ENCODE results near the gene EFHD1.

EFHD1 gene, protein sequence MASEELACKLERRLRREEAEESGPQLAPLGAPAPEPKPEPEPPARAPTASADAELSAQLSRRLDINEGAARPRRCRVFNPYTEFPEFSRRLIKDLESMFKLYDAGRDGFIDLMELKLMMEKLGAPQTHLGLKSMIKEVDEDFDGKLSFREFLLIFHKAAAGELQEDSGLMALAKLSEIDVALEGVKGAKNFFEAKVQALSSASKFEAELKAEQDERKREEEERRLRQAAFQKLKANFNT

DNA sequence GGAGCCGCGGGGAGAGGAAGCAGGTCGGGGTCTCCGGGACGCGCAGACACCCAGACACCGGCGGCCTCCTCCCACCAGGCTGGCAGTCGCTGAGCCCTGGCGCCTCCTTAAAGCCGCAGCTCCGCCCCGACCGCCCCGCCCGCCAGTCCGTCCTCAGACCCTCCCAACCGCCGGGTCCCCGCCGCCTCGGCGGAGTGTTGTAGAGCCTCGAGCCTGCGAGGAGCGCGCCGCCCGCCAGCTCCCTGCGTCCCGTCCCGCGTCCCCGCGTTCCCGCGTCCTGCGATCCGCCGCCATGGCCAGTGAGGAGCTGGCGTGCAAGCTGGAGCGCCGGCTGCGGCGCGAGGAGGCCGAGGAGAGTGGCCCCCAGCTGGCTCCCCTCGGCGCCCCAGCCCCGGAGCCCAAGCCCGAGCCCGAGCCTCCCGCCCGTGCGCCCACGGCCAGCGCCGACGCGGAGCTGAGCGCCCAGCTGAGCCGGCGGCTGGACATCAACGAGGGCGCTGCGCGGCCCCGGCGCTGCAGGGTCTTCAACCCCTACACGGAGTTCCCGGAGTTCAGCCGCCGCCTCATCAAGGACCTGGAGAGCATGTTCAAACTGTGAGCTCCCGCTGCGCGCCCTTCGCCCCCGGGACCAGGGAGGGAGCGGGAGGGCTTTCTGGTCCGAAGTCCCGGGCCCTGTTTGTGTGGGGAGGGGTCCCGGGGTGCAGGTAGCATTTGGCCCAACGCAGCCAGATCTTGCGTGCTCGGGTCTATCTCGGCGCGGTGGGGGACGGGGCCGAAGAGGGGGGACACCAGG lies at the start of gene EFHD1:
TSS of gene EFHD1 (plus strand) at position 192 of the 793 bp plus-strand sequence. CDS start at position 293, 101 bp downstream.
- H3K27me3 Mint-ChIP-seq (ENCODE audit: low read depth) = peaks cover 50% of the 10 kb centered on the region
- H3K4me3 Mint-ChIP-seq = peak within 1 kb of the TSS; percentile 77 to 86 (median 82)

DNA sequence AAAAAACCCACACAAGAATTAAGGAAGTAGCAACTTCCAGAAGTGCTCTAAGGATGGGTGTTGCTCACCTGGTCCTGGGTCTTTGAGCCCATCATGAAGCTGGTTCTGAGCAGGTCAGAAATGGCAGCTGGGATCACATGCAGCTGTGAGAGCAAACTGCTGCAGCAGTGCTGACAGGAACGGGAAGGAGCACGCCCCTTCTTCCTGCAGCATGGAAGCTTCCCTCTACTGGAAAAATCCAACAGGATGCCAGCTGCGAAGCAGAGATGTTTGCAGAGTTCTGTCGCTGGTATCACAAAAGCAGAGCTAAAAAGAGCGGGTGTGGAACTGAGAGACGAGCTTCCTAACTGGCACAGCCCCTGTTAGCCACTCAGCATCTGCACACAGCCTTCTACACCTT lies 49.2 kb upstream of the EFHD1 start:
- Mint-ChIP-seq H3K27me3 (ENCODE audit: low read depth) (no peaks in the 10 kb centered on the region), H3K36me3 (ENCODE audit: low read depth) (peaks cover 50% of the 10 kb centered on the region)
- TF ChIP-seq, protein P1, sequence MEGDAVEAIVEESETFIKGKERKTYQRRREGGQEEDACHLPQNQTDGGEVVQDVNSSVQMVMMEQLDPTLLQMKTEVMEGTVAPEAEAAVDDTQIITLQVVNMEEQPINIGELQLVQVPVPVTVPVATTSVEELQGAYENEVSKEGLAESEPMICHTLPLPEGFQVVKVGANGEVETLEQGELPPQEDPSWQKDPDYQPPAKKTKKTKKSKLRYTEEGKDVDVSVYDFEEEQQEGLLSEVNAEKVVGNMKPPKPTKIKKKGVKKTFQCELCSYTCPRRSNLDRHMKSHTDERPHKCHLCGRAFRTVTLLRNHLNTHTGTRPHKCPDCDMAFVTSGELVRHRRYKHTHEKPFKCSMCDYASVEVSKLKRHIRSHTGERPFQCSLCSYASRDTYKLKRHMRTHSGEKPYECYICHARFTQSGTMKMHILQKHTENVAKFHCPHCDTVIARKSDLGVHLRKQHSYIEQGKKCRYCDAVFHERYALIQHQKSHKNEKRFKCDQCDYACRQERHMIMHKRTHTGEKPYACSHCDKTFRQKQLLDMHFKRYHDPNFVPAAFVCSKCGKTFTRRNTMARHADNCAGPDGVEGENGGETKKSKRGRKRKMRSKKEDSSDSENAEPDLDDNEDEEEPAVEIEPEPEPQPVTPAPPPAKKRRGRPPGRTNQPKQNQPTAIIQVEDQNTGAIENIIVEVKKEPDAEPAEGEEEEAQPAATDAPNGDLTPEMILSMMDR (IDR thresholded peaks at IDR 0.05; ENCODE audit: unreplicated experiment in 3 of 3) = no peak

More for the DNA sequence above, at the start of gene EFHD1:
- Mint-ChIP-seq H3K36me3 (ENCODE audit: low read depth) (no peaks in the 10 kb centered on the region), H3K4me1 (peaks cover 11% of the 10 kb centered on the region), H3K9me3 (no peaks in the 10 kb centered on the region), H3K27ac (no peak within 1 kb of the TSS)
- TF ChIP-seq, protein P1 (IDR thresholded peaks at IDR 0.05; ENCODE audit: unreplicated experiment in 3 of 3) = no peak

DNA sequence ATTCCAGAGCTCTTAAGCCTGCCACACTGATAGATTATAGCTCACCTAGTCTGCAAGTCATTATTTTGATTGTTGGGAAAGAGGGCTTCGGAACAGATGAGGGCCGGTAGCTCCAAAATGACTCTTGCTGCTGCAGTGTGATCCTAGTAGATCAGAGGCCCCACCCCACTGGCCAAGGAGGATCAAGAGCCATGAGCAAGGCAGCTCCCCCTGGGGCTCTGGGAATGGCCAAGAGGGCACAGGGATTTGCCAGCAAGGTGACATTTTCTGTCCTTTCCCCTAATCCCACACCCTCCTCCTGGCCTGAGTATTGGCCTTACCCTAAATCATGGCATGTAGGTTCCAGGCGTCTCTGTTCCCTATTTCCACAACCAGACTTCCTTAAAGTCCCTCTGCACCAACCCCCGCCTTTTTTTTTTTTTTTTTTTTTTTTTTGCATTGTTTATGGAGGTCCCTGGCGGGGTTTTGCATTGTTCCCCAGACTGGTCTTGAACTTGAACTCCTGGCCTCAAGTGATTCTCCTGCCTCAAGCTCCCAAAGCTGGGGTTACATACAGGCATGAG lies 46.4 kb upstream of the EFHD1 start:
- H3K9me3 Mint-ChIP-seq = no peaks in the 10 kb centered on the region
- H3K27me3 Mint-ChIP-seq (ENCODE audit: low read depth) = no peaks in the 10 kb centered on the region
- peaks cover 32% of the 10 kb centered on the region for H3K36me3 Mint-ChIP-seq (ENCODE audit: low read depth)
- no peak overlapping the region for H3K27ac Mint-ChIP-seq
- no peak overlapping the region for H3K4me3 Mint-ChIP-seq
- TF ChIP-seq, protein P1 (IDR thresholded peaks at IDR 0.05; ENCODE audit: unreplicated experiment in 3 of 3) = no peak
- peaks cover 6% of the 10 kb centered on the region for H3K4me1 Mint-ChIP-seq

More for the DNA sequence above, 49.2 kb upstream of the EFHD1 start:
- H3K4me3 Mint-ChIP-seq = no peak overlapping the region
- no peaks in the 10 kb centered on the region for H3K9me3 Mint-ChIP-seq
- no peak overlapping the region for H3K27ac Mint-ChIP-seq
- peaks cover 10% of the 10 kb centered on the region for H3K4me1 Mint-ChIP-seq

DNA sequence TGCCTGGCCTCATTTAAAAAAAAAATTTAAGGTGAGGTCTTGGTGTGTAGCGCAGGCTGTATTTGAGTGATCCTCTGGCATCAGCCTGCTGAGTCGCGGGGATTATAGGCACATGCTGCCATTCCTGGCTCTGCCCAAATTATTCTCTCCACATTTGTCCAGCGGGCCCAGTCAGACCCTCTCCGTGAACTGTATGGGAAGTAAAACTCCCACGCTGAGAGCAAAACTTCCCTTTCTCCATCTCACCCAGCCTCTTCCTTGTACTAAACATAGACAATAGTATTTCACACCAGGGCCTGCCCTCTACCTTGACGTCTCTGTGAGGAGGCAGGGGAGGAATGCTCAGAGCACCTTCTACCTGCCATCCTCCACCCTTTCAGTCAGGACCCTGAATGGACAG lies 45.9 kb upstream of the EFHD1 start:
- TF ChIP-seq, protein P1 (IDR thresholded peaks at IDR 0.05; ENCODE audit: unreplicated experiment in 3 of 3) = no peak
- peaks cover 6% of the 10 kb centered on the region for H3K4me1 Mint-ChIP-seq
- H3K36me3 Mint-ChIP-seq (ENCODE audit: low read depth) = peaks cover 28% of the 10 kb centered on the region
- H3K27me3 Mint-ChIP-seq (ENCODE audit: low read depth) = no peaks in the 10 kb centered on the region
- H3K4me3 Mint-ChIP-seq = no peak overlapping the region
- no peaks in the 10 kb centered on the region for H3K9me3 Mint-ChIP-seq
- H3K27ac Mint-ChIP-seq = no peak overlapping the region

DNA sequence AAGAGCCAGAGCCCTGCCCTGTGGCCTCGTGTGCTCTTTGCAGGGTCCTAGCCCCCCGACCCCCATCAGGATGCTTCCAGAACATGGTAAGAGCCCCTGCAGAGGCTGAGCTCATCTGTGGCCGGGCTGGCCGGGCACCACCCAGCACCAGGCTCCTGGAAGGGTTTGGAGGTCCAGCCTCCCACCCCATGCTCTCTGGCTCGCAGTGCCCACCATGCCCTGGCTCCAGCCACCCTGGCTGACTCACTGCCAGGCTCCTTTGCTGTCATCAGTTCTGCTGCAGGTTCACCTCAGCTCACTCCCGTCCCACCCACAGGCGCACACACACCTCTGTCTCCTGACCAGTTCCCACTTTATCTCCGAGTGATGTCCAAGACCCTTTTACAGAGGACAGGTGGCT lies 45.4 kb upstream of the EFHD1 start:
- H3K27ac Mint-ChIP-seq = no peak overlapping the region
- H3K4me1 Mint-ChIP-seq = peaks cover 6% of the 10 kb centered on the region
- no peaks in the 10 kb centered on the region for H3K27me3 Mint-ChIP-seq (ENCODE audit: low read depth)
- no peaks in the 10 kb centered on the region for H3K9me3 Mint-ChIP-seq
- H3K36me3 Mint-ChIP-seq (ENCODE audit: low read depth) = peaks cover 22% of the 10 kb centered on the region
- TF ChIP-seq, protein P1 (IDR thresholded peaks at IDR 0.05; ENCODE audit: unreplicated experiment in 3 of 3) = no peak
- H3K4me3 Mint-ChIP-seq = no peak overlapping the region

Measured in nephron (organoid).